Measurements from ENCODE around the gene ASPDH. TPM values are rescaled to one million over a fixed set of nuclear protein-coding genes. Genes with fewer than 3 reads are reported as not detected.
"Not testable (repeated sequence)": the region's sequence is repeated elsewhere in the genome, so short reads cannot be mapped to it uniquely, and the experiment has no call there.

Gene ASPDH
- total and polyA plus RNA-seq, 2 of the 13 experiments (the other 11 are each of a cell fraction or from before 2014, with no cell fraction given): 2.2 to 3.3 TPM

- no peak for TF ChIP-seq FOXP4 (CRISPR knock-in tag; IDR thresholded peaks at IDR 0.05)
- TF ChIP-seq ZSCAN31 (CRISPR knock-in tag; IDR thresholded peaks at IDR 0.05; ENCODE audit: low read depth): no peak
- TF ChIP-seq PHF20 (CRISPR knock-in tag; IDR thresholded peaks at IDR 0.05): no peak
These were observed 38.6 kb downstream of the ASPDH start (continued) for GRCh38 chr19:50475101-50475568.

GRCh38 chr19:50473336-50473735 lies 40.4 kb downstream of the ASPDH start:
- BruUV-seq (replicated peaks); DNase-seq (ENCODE audit: low spot score): not testable (repeated sequence)

GRCh38 chr19:50468818-50469217 lies 44.9 kb downstream of the ASPDH start:
- FAIRE-seq: no peak
- TF ChIP-seq CEBPB (IDR thresholded peaks at IDR 0.05; ENCODE audit: borderline replicate concordance, low read depth, low read length) (no peak), ZNF792 (CRISPR knock-in tag; IDR thresholded peaks at IDR 0.05) (no peak), RERE (CRISPR knock-in tag; IDR thresholded peaks at IDR 0.05; ENCODE audit: low read depth) (no peak), ZNF484 (CRISPR knock-in tag; IDR thresholded peaks at IDR 0.05; ENCODE audit: borderline replicate concordance, low read depth) (no peak), TBP (CRISPR knock-in tag; IDR thresholded peaks at IDR 0.05) (no peak)

More at GRCh38 chr19:50473336-50473735, 40.4 kb downstream of the ASPDH start:
- FAIRE-seq; H3K36me3 ChIP-seq (replicated peaks in 1 of 2; ENCODE audit: control insufficient read depth in 1 of 2, insufficient read depth in 2 of 2, low read length in 2 of 2); H3K27me3 ChIP-seq (ENCODE audit: control insufficient read depth in 1 of 2, insufficient read depth in 2 of 2, low read length in 2 of 2); H3K4me2 ChIP-seq (ENCODE audit: low read depth, low read length); H3K79me2 ChIP-seq (ENCODE audit: insufficient read depth, low read length); H3K27ac ChIP-seq (ENCODE audit: extremely low read length, insufficient read depth, low read length); POLR2A ChIA-PET; intact Hi-C loops (cut with micrococcal nuclease; ENCODE audit: unreplicated experiment); H3K4me1 ChIP-seq (ENCODE audit: insufficient read depth, low read length); in situ Hi-C loops (cut with HindIII; ENCODE audit: extremely low pct_ligation_motif_present, low pct_unique_long_range_greater_than_20kb); H3K9me3 ChIP-seq (ENCODE audit: low read length); H2AFZ ChIP-seq (ENCODE audit: low read length); H3K4me3 ChIP-seq (replicated peaks in 1 of 3; ENCODE audit: insufficient read depth in 1 of 3, low read depth in 2 of 3, low read length in 3 of 3); H4K20me1 ChIP-seq (ENCODE audit: insufficient read depth, low read length); ATAC-seq; H3K9ac ChIP-seq (ENCODE audit: insufficient read depth, low read depth, low read length); CTCF ChIA-PET (ENCODE audit: low intra/inter-chr PET ratio, low total read pairs): not testable (repeated sequence)
- 0% methylated on average over 2 of the region's 3 CpGs for WGBS (ENCODE audit: low lambda C conversion rate)

More at GRCh38 chr19:50468818-50469217, 44.9 kb downstream of the ASPDH start:
- intact Hi-C loops (cut with micrococcal nuclease; ENCODE audit: unreplicated experiment) (no loop called here), in situ Hi-C loops (cut with HindIII; ENCODE audit: extremely low pct_ligation_motif_present, low pct_unique_long_range_greater_than_20kb) (loop anchor here (10.0 kb wide), 1 partner anchor 94 kb away; the partner anchor contains the start of gene NR1H2)
- no peak overlapping the region for H3K4me3 ChIP-seq (replicated peaks in 1 of 3; ENCODE audit: insufficient read depth in 1 of 3, low read depth in 2 of 3, low read length in 3 of 3)
- no TSS peak for BruUV-seq (replicated peaks)
- 63% methylated on average over 6 of the region's 6 CpGs for WGBS (ENCODE audit: low lambda C conversion rate)
- no peaks in the 10 kb centered on the region for H3K79me2 ChIP-seq (ENCODE audit: insufficient read depth, low read length)
- H3K9ac ChIP-seq (ENCODE audit: insufficient read depth, low read depth, low read length): no peak overlapping the region
- H3K27ac ChIP-seq (ENCODE audit: extremely low read length, insufficient read depth, low read length): no peak overlapping the region
- H4K20me1 ChIP-seq (ENCODE audit: insufficient read depth, low read length): no peaks in the 10 kb centered on the region
- no peaks in the 10 kb centered on the region for H3K9me3 ChIP-seq (ENCODE audit: low read length)
- no peaks in the 10 kb centered on the region for H3K27me3 ChIP-seq (ENCODE audit: control insufficient read depth in 1 of 2, insufficient read depth in 2 of 2, low read length in 2 of 2)
- CTCF ChIA-PET (ENCODE audit: low intra/inter-chr PET ratio, low total read pairs): no interaction called here
- H3K4me2 ChIP-seq (ENCODE audit: low read depth, low read length): no peak overlapping the region
- peaks cover 33% of the 10 kb centered on the region for H3K4me1 ChIP-seq (ENCODE audit: insufficient read depth, low read length)
- H3K36me3 ChIP-seq (replicated peaks in 1 of 2; ENCODE audit: control insufficient read depth in 1 of 2, insufficient read depth in 2 of 2, low read length in 2 of 2): no peaks in the 10 kb centered on the region
- no peak overlapping the region for H2AFZ ChIP-seq (ENCODE audit: low read length)
- ATAC-seq: no peak
- no peak for DNase-seq (ENCODE audit: low spot score)
- POLR2A ChIA-PET: no interaction called here
